ENCODE measurements around the gene GLA. TPM values are rescaled to one million over a fixed set of nuclear protein-coding genes. Genes with fewer than 3 reads are reported as not detected.

Gene GLA
- total and polyA plus RNA-seq, 4 donors, result 21.4 to 32.7 (median 29.3) TPM

- Histone ChIP-seq H3K9me3 (ENCODE audit: control insufficient read depth, insufficient read depth, low read length) (no peaks in the 10 kb centered on the region), H3K4me1 (ENCODE audit: control insufficient read depth, insufficient read depth, low read length) (peaks cover 13% of the 10 kb centered on the region), H3K4me3 (ENCODE audit: low read depth, low read length) (no peak overlapping the region), H3K27ac (ENCODE audit: low read depth, low read length) (no peak overlapping the region), H3K27me3 (ENCODE audit: control insufficient read depth, insufficient read depth, low read length) (peaks cover 10% of the 10 kb centered on the region), H3K36me3 (ENCODE audit: control insufficient read depth, insufficient read depth, low read length) (no peaks in the 10 kb centered on the region)
- DNase-seq (ENCODE audit: low read depth in 4 of 6, low spot score in 6 of 6), result no peak
- WGBS (ENCODE audit: insufficient coverage), result 60% methylated on average over 2 of the region's 2 CpGs
These were observed 11.8 kb upstream of the GLA start for GRCh38 chrX:101419489-101419888.

- no peaks in the 10 kb centered on the region for H3K9me3 ChIP-seq (ENCODE audit: control insufficient read depth, insufficient read depth, low read length)
- peaks cover 13% of the 10 kb centered on the region for H3K4me1 ChIP-seq (ENCODE audit: control insufficient read depth, insufficient read depth, low read length)
- H3K27ac ChIP-seq (ENCODE audit: low read depth, low read length), result peak overlapping the region; percentile 81
- H3K4me3 ChIP-seq (ENCODE audit: low read depth, low read length), result peak overlapping the region; percentile 63
- 19% methylated on average over 40 of the region's 56 CpGs for WGBS (ENCODE audit: insufficient coverage)
- H3K27me3 ChIP-seq (ENCODE audit: control insufficient read depth, insufficient read depth, low read length), result peaks cover 10% of the 10 kb centered on the region
- no peaks in the 10 kb centered on the region for H3K36me3 ChIP-seq (ENCODE audit: control insufficient read depth, insufficient read depth, low read length)
- peak in 3 of 6 donors; percentile 39 to 87 (median 87) for DNase-seq (ENCODE audit: low read depth in 4 of 6, low spot score in 6 of 6)
These were observed 10.5 kb upstream of the GLA start for GRCh38 chrX:101417981-101418841.

GRCh38 chrX:101417190-101417589 is 9.5 kb upstream of the GLA start:
- no CpG with 5 or more reads among the region's 4 CpGs for WGBS (ENCODE audit: insufficient coverage)

DNA sequence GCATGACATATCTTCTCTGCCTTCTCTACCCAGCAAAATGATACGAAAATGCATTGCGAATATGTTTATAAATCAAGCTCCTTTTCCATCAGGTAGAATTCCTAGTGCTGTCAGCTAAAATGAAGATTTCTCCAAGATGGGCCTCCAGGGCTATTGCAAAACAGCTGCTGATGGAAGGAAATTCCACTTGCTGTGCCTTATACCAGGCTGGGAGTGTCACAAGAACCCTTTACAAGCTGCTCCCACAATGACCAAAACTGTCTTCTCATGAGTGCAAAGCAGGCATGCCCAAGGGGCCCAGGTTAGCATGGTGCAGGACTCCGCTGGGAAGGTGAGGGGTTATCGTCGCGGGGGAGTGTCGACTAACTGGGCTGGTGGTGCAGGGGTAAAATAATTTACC is 9.0 kb upstream of the GLA start:
- 74% methylated on average over 7 of the region's 7 CpGs for WGBS (ENCODE audit: insufficient coverage)

More at GRCh38 chrX:101417190-101417589, 9.5 kb upstream of the GLA start:
- Histone ChIP-seq H3K4me1 (ENCODE audit: control insufficient read depth, insufficient read depth, low read length) (peaks cover 13% of the 10 kb centered on the region), H3K27me3 (ENCODE audit: control insufficient read depth, insufficient read depth, low read length) (peaks cover 10% of the 10 kb centered on the region), H3K4me3 (ENCODE audit: low read depth, low read length) (no peak overlapping the region), H3K36me3 (ENCODE audit: control insufficient read depth, insufficient read depth, low read length) (peaks cover 3% of the 10 kb centered on the region), H3K9me3 (ENCODE audit: control insufficient read depth, insufficient read depth, low read length) (no peaks in the 10 kb centered on the region), H3K27ac (ENCODE audit: low read depth, low read length) (peak overlapping the region; percentile 81)
- DNase-seq (ENCODE audit: low read depth in 4 of 6, low spot score in 6 of 6), result peak in 1 of 6 donors; percentile 14

DNA sequence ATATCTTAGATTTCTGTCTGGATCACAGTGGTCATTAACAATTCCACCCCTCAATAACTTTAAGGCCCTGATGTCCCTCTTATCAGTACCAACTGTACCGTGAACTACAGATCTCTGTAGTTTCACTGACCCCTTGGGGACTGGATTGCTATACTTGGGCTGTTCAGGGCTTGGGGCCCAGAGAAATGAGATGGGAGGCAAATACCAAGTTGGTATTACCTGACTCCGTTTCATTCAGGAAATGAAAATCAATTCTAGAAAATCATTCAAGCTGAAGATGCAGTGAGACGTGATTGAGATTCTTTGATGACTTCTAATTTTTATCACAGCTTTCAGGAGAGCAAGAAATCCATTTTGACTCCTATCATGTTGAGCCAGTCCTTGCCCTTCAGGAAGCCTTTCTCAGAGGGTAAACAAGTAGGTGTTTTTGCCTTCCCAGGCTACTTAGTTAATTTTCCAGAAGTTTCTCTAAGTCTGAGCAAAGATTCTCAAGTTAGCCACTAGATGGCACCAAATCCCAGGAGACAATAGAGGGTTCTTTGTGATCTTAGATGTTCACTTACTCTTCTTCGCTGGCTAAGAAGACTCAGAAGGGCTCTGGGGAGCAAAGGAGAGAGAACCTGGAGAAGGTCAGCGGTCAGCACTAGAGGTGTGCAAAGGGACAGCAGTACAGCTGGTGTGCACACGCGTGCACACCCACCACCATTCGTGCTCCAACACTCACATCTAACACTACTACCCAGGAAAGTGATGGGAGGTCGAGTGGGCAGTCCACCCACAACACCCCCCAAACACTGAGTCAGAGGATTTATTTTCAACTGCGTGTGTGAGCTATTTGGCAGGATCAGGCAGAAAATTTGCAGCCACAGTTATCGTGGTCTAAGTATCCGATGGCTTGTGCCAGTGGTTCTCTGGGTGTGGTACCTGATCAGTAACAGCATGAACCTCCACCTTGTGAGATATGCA is 7.7 kb upstream of the GLA start:
- WGBS (ENCODE audit: insufficient coverage), result 54% methylated on average over 4 of the region's 12 CpGs

More for the DNA sequence above, 9.0 kb upstream of the GLA start:
- no peaks in the 10 kb centered on the region for H3K9me3 ChIP-seq (ENCODE audit: control insufficient read depth, insufficient read depth, low read length)
- H3K27ac ChIP-seq (ENCODE audit: low read depth, low read length), result no peak overlapping the region
- H3K36me3 ChIP-seq (ENCODE audit: control insufficient read depth, insufficient read depth, low read length), result peaks cover 3% of the 10 kb centered on the region
- H3K27me3 ChIP-seq (ENCODE audit: control insufficient read depth, insufficient read depth, low read length), result peaks cover 10% of the 10 kb centered on the region
- DNase-seq (ENCODE audit: low read depth in 4 of 6, low spot score in 6 of 6), result no peak
- no peak overlapping the region for H3K4me3 ChIP-seq (ENCODE audit: low read depth, low read length)
- peaks cover 13% of the 10 kb centered on the region for H3K4me1 ChIP-seq (ENCODE audit: control insufficient read depth, insufficient read depth, low read length)

GRCh38 chrX:101411984-101412383 is 4.3 kb upstream of the GLA start:
- 71% methylated on average over 8 of the region's 10 CpGs for whole genome bisulfite sequencing (ENCODE audit: insufficient coverage)
- H3K4me1 ChIP-seq (ENCODE audit: control insufficient read depth, insufficient read depth, low read length), result peaks cover 7% of the 10 kb centered on the region

More for the DNA sequence above, 7.7 kb upstream of the GLA start:
- H3K9me3 ChIP-seq (ENCODE audit: control insufficient read depth, insufficient read depth, low read length), result no peaks in the 10 kb centered on the region
- H3K4me3 ChIP-seq (ENCODE audit: low read depth, low read length), result no peak overlapping the region
- H3K27me3 ChIP-seq (ENCODE audit: control insufficient read depth, insufficient read depth, low read length), result peaks cover 10% of the 10 kb centered on the region
- peaks cover 3% of the 10 kb centered on the region for H3K36me3 ChIP-seq (ENCODE audit: control insufficient read depth, insufficient read depth, low read length)
- peak in 3 of 6 donors; percentile 59 to 92 (median 87) for DNase-seq (ENCODE audit: low read depth in 4 of 6, low spot score in 6 of 6)
- H3K27ac ChIP-seq (ENCODE audit: low read depth, low read length), result peak overlapping the region; percentile 16
- H3K4me1 ChIP-seq (ENCODE audit: control insufficient read depth, insufficient read depth, low read length), result peaks cover 13% of the 10 kb centered on the region

DNA sequence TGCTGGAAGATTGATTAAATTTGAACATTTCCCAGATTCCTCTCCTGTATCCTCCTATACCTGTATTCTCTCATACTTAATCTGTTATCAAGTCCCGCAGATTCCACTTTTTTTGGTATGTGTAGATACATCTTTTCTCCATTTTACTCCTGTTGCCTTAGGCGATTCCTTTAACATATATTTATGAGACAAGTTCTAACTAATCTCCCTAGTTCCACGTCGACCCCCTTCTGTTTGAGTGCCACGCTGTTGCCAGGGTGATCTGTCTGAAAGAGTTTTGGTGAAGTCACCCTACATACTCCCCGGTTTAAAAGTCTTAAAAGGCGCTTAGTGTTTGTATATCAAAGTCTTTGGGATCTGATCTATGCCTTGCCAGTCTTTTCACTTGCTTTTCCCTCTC is 2.7 kb upstream of the GLA start:
- peaks cover 2% of the 10 kb centered on the region for H3K27me3 ChIP-seq (ENCODE audit: control insufficient read depth, insufficient read depth, low read length)
- H3K4me1 ChIP-seq (ENCODE audit: control insufficient read depth, insufficient read depth, low read length), result no peaks in the 10 kb centered on the region
- no CpG with 5 or more reads among the region's 7 CpGs for WGBS (ENCODE audit: insufficient coverage)
- H3K4me3 ChIP-seq (ENCODE audit: low read depth, low read length), result no peak overlapping the region
- peaks cover 3% of the 10 kb centered on the region for H3K36me3 ChIP-seq (ENCODE audit: control insufficient read depth, insufficient read depth, low read length)
- H3K9me3 ChIP-seq (ENCODE audit: control insufficient read depth, insufficient read depth, low read length), result no peaks in the 10 kb centered on the region
- H3K27ac ChIP-seq (ENCODE audit: low read depth, low read length), result no peak overlapping the region
- peak in 1 of 6 donors; percentile 3 for DNase-seq (ENCODE audit: low read depth in 4 of 6, low spot score in 6 of 6)

More at GRCh38 chrX:101411984-101412383, 4.3 kb upstream of the GLA start:
- peaks cover 2% of the 10 kb centered on the region for H3K27me3 ChIP-seq (ENCODE audit: control insufficient read depth, insufficient read depth, low read length)
- no peak for DNase-seq (ENCODE audit: low read depth in 4 of 6, low spot score in 6 of 6)
- no peak overlapping the region for H3K27ac ChIP-seq (ENCODE audit: low read depth, low read length)
- H3K9me3 ChIP-seq (ENCODE audit: control insufficient read depth, insufficient read depth, low read length), result no peaks in the 10 kb centered on the region
- no peak overlapping the region for H3K4me3 ChIP-seq (ENCODE audit: low read depth, low read length)
- peaks cover 3% of the 10 kb centered on the region for H3K36me3 ChIP-seq (ENCODE audit: control insufficient read depth, insufficient read depth, low read length)

DNA sequence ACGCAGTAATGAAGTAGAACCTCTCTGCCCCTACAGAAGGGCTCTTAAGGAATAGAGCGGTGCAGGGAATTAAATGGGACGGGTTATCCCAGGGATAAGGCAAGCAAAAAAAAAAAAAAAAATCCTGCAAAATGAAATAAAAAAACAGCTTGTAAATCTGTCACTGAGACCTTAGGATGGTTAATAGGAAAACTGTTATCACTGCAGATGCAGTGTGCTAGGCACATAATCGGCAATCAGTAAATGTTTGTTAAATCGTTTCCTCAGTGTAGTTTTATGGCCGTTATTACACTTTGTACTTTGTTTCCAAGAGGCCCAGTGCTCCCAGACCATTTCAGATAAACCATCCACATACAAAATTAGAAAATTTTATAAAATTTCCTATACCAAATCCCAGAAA is 1.3 kb upstream of the GLA start:
- no peak for DNase-seq (ENCODE audit: low read depth in 4 of 6, low spot score in 6 of 6)
- WGBS (ENCODE audit: insufficient coverage), result no CpG with 5 or more reads among the region's 6 CpGs
- peak overlapping the region; percentile 78 for H3K4me3 ChIP-seq (ENCODE audit: low read depth, low read length)
- peak overlapping the region; percentile 91 for H3K27ac ChIP-seq (ENCODE audit: low read depth, low read length)
- H3K9me3 ChIP-seq (ENCODE audit: control insufficient read depth, insufficient read depth, low read length), result no peaks in the 10 kb centered on the region
- no peaks in the 10 kb centered on the region for H3K27me3 ChIP-seq (ENCODE audit: control insufficient read depth, insufficient read depth, low read length)
- peaks cover 3% of the 10 kb centered on the region for H3K36me3 ChIP-seq (ENCODE audit: control insufficient read depth, insufficient read depth, low read length)
- H3K4me1 ChIP-seq (ENCODE audit: control insufficient read depth, insufficient read depth, low read length), result no peaks in the 10 kb centered on the region

- no peaks in the 10 kb centered on the region for H3K27me3 ChIP-seq (ENCODE audit: control insufficient read depth, insufficient read depth, low read length)
- no peak for DNase-seq (ENCODE audit: low read depth in 4 of 6, low spot score in 6 of 6)
- H3K27ac ChIP-seq (ENCODE audit: low read depth, low read length), result peak overlapping the region; percentile 91
- 37% methylated on average over 6 of the region's 8 CpGs for WGBS (ENCODE audit: insufficient coverage)
- H3K4me1 ChIP-seq (ENCODE audit: control insufficient read depth, insufficient read depth, low read length), result no peaks in the 10 kb centered on the region
- no peaks in the 10 kb centered on the region for H3K9me3 ChIP-seq (ENCODE audit: control insufficient read depth, insufficient read depth, low read length)
- peak overlapping the region; percentile 78 for H3K4me3 ChIP-seq (ENCODE audit: low read depth, low read length)
- peaks cover 6% of the 10 kb centered on the region for H3K36me3 ChIP-seq (ENCODE audit: control insufficient read depth, insufficient read depth, low read length)
These were observed 762 bp upstream of the GLA start for GRCh38 chrX:101408532-101408841.

Data from spinal cord (tissue), 10 donors.